Right atrium auricular region (tissue), 2 donors: ENCODE results near the gene BMP7. TPM values are rescaled to one million over a fixed set of nuclear protein-coding genes. Genes with fewer than 3 reads are reported as not detected.

ENCODE experiments used
- DNase-seq: peaks from one replicate; pipeline ENCODE4 v3.0.0-alpha.2; 2019; ENCODE audit warnings: low spot score
- H3K27ac ChIP-seq, 2 donors: fragments of 200-600 bp; sonication (generic); 1 replicate in 1 of 2; 2 replicates in 1 of 2; pipeline ENCODE4 v1.5.1; 2016 to 2019
- H3K27me3 ChIP-seq, 2 donors: fragments of 200-600 bp; sonication (generic); one replicate each; pipeline versions ENCODE4 v1.5.1 to v1.6.0; 2017 to 2019
- H3K36me3 ChIP-seq: fragments of 200-600 bp; sonication (generic); one replicate; pipeline ENCODE4 v1.5.1; 2016
- H3K4me1 ChIP-seq, 2 donors: fragments of 200-600 bp; sonication (generic); one replicate each; pipeline versions ENCODE4 v1.5.1 to v1.6.0; 2017 to 2019
- H3K4me3 ChIP-seq, 2 donors: fragments of 200-600 bp; sonication (generic); 1 replicate in 1 of 2; 2 replicates in 1 of 2; pipeline ENCODE4 v1.5.1; 2017 to 2019; ENCODE audit warnings: mild to moderate bottlenecking in 1 of 2, moderate library complexity in 1 of 2
- H3K9me3 ChIP-seq, 2 donors: fragments of 200-600 bp; sonication (generic); one replicate each; pipeline ENCODE4 v1.5.1; 2019
- total RNA-seq, 2 donors: library from RNA; depleted of rRNA; stranded (reverse); fragments of >200 nt; gene quantifications; one replicate each; pipeline ENCODE4 v1.1.0, GENCODE V29; 2016
- TF ChIP-seq, protein P1 (sequence below), 2 donors: fragments of 200-600 bp; sonication (generic); IDR thresholded peaks; one replicate each; pipeline ENCODE4 v1.5.1; 2019; ENCODE audit warnings: antibody characterized with exemption in 2 of 2

The BMP7 gene
- total RNA-seq, 2 donors from 2014 or later, result 15.1 to 23.0 TPM

GRCh38 chr20:57274299-57274698 is 7.9 kb upstream of the BMP7 start:
- H3K36me3 ChIP-seq, result no peaks in the 10 kb centered on the region
- no peak for DNase-seq
- no peaks in the 10 kb centered on the region for H3K27me3 ChIP-seq

DNA sequence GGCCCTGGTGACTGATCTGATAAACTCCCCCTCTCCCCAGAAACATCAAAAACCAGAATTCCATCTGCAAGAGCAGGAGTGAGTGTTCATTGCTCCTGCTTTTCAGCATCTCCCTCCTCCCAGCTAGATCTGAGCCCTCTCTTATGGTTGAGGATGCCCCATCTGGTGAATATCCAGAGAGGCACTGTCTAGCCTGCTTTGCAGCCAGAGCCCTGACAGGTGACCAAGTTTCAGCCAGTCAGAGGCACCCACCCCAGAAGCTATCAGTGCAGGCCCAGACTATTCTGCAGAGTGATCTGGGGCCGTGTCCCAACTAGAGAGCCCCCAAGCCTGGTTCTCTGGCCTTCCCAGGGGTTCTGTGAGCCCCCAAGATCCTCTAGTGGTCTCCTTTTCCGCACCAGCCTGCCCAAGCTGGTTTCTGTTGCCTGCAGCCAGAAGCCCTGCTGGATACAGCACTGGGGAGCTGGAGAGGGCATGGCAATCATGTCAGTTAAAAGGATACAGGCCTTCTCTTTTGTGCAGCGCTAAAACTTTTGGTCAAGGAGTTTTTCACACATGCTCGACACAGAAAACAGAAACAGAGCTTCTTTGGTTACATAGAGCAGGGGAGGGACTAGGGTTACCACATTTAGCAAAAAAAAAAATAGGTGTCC is 6.6 kb upstream of the BMP7 start:
- Histone ChIP-seq H3K4me1 (no peaks in the 10 kb centered on the region), H3K9me3 (no peaks in the 10 kb centered on the region), H3K36me3 (no peaks in the 10 kb centered on the region), H3K27me3 (no peaks in the 10 kb centered on the region), H3K4me3 (no peak overlapping the region), H3K27ac (no peak overlapping the region)
- DNase-seq, result no peak
- TF ChIP-seq, protein P1, sequence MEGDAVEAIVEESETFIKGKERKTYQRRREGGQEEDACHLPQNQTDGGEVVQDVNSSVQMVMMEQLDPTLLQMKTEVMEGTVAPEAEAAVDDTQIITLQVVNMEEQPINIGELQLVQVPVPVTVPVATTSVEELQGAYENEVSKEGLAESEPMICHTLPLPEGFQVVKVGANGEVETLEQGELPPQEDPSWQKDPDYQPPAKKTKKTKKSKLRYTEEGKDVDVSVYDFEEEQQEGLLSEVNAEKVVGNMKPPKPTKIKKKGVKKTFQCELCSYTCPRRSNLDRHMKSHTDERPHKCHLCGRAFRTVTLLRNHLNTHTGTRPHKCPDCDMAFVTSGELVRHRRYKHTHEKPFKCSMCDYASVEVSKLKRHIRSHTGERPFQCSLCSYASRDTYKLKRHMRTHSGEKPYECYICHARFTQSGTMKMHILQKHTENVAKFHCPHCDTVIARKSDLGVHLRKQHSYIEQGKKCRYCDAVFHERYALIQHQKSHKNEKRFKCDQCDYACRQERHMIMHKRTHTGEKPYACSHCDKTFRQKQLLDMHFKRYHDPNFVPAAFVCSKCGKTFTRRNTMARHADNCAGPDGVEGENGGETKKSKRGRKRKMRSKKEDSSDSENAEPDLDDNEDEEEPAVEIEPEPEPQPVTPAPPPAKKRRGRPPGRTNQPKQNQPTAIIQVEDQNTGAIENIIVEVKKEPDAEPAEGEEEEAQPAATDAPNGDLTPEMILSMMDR (IDR thresholded peaks at IDR 0.05), result no peak

More at GRCh38 chr20:57274299-57274698, 7.9 kb upstream of the BMP7 start:
- Histone ChIP-seq H3K4me1 (no peaks in the 10 kb centered on the region), H3K27ac (no peak overlapping the region), H3K9me3 (no peaks in the 10 kb centered on the region), H3K4me3 (no peak overlapping the region)
- TF ChIP-seq, protein P1 (IDR thresholded peaks at IDR 0.05), result no peak

- H3K4me1 ChIP-seq, result peaks cover 0 to 12% of the 10 kb centered on the region in 2 donors
- TF ChIP-seq, protein P1 (IDR thresholded peaks at IDR 0.05), result no peak
- H3K27me3 ChIP-seq, result peaks cover 0 to 4% of the 10 kb centered on the region in 2 donors
- H3K4me3 ChIP-seq, result no peak overlapping the region
- no peak overlapping the region for H3K27ac ChIP-seq
- H3K36me3 ChIP-seq, result no peaks in the 10 kb centered on the region
- H3K9me3 ChIP-seq, result no peaks in the 10 kb centered on the region
- no peak for DNase-seq
Observed at GRCh38 chr20:57270204-57270984, 4.0 kb upstream of the BMP7 start.

- H3K27me3 ChIP-seq, result peaks cover 0 to 8% of the 10 kb centered on the region in 2 donors
- no peak for DNase-seq
- TF ChIP-seq, protein P1 (IDR thresholded peaks at IDR 0.05), result no peak
Observed at GRCh38 chr20:57269148-57269984, 2.9 kb upstream of the BMP7 start.

GRCh38 chr20:57268399-57269076 is 2.1 kb upstream of the BMP7 start:
- no peaks in the 10 kb centered on the region for H3K9me3 ChIP-seq
- H3K4me3 ChIP-seq, result no peak overlapping the region
- H3K4me1 ChIP-seq, result peaks cover 0 to 22% of the 10 kb centered on the region in 2 donors
- TF ChIP-seq, protein P1 (IDR thresholded peaks at IDR 0.05), result no peak
- no peak overlapping the region for H3K27ac ChIP-seq
- no peaks in the 10 kb centered on the region for H3K36me3 ChIP-seq
- no peak for DNase-seq
- H3K27me3 ChIP-seq, result peaks cover 0 to 8% of the 10 kb centered on the region in 2 donors

More at GRCh38 chr20:57269148-57269984, 2.9 kb upstream of the BMP7 start:
- no peak overlapping the region for H3K27ac ChIP-seq
- no peak overlapping the region for H3K4me3 ChIP-seq
- H3K9me3 ChIP-seq, result no peaks in the 10 kb centered on the region
- H3K36me3 ChIP-seq, result no peaks in the 10 kb centered on the region
- peaks cover 0 to 17% of the 10 kb centered on the region in 2 donors for H3K4me1 ChIP-seq
